B cell (primary cell): ENCODE data around the gene SUGP2. TPM values are rescaled to one million over a fixed set of nuclear protein-coding genes. Genes with fewer than 3 reads are reported as not detected.

Source experiments
- ATAC-seq: fragments of 200-7000 bp; cut with Tn5 transposase; one replicate; pipeline ENCODE4 v1.10.0; 2021; ENCODE audit warnings: low read depth, mild to moderate bottlenecking, moderate number of reproducible peaks, moderate library complexity
- CTCF ChIA-PET: fragments of 350-600 bp; sonication (Branson Sonifier 250); formaldehyde crosslinking; loops from one replicate; lab custom pipeline; 2021; ENCODE audit warnings: antibody characterized with exemption, inconsistent platforms; lab: Charles Lee
- POLR2A ChIA-PET: fragments of 350-600 bp; sonication (Branson Sonifier 250); formaldehyde crosslinking; loops from one replicate; lab custom pipeline; 2021; ENCODE audit warnings: antibody characterized with exemption; lab: Charles Lee
- DNase-seq: peaks from one replicate; pipeline ENCODE4 v3.0.0; 2013
- H2AFZ ChIP-seq: 2 replicates; pipeline ENCODE4 v1.6.1; 2012; ENCODE audit warnings: mild to moderate bottlenecking, low read depth, low read length; ENCODE audit not compliant: insufficient read depth, poor library complexity, severe bottlenecking
- H3K27ac ChIP-seq, 2 donors: 1 replicate in 1 of 2; 2 replicates in 1 of 2; pipeline ENCODE4 v1.5.1; 2012 to 2013; ENCODE audit warnings: low read length in 2 of 2, mild to moderate bottlenecking in 2 of 2, moderate library complexity in 1 of 2
- H3K27me3 ChIP-seq, 4 experiments: fragments of 200-600 bp in 1 of 4; sonication (generic) in 1 of 4; replicated peaks in 1 of 4; 1 replicate in 2 of 4; 2 replicates in 2 of 4; pipeline versions ENCODE4 v1.6.1 to v1.7.0; 2013 to 2016; ENCODE audit warnings: low read length in 3 of 4, mild to moderate bottlenecking in 2 of 4, mixed read lengths in 1 of 4, moderate library complexity in 1 of 4; ENCODE audit not compliant: insufficient read depth in 4 of 4, control insufficient read depth in 3 of 4; ENCODE audit errors: control extremely low read depth in 1 of 4
- H3K36me3 ChIP-seq, 2 experiments: replicated peaks in 1 of 2; 1 replicate in 1 of 2; 2 replicates in 1 of 2; pipeline versions ENCODE4 v1.6.1 to v1.7.1; 2013; ENCODE audit warnings: low read length in 1 of 2; ENCODE audit not compliant: insufficient read depth in 2 of 2, control insufficient read depth in 1 of 2; ENCODE audit errors: control extremely low read depth in 1 of 2, extremely low read depth in 1 of 2
- H3K4me1 ChIP-seq, 2 donors: fragments of 200-600 bp in 1 of 2; sonication (generic) in 1 of 2; 1 replicate in 1 of 2; 2 replicates in 1 of 2; pipeline versions ENCODE4 v1.5.1 to v1.6.1; 2013 to 2017; ENCODE audit warnings: low read length in 2 of 2; ENCODE audit not compliant: control insufficient read depth in 2 of 2, insufficient read depth in 2 of 2
- H3K4me2 ChIP-seq: replicated peaks from 2 replicates; pipeline ENCODE3; 2012; ENCODE audit warnings: mild to moderate bottlenecking, low read depth, low read length; ENCODE audit not compliant: poor library complexity, severe bottlenecking
- H3K4me3 ChIP-seq, 5 experiments: fragments of 200-600 bp in 1 of 5; sonication (generic) in 1 of 5; 1 replicate in 3 of 5; 2 replicates in 2 of 5; pipeline versions ENCODE4 v1.5.1 to v1.7.0; 2011 to 2016; ENCODE audit warnings: low read length in 4 of 5, mild to moderate bottlenecking in 4 of 5, low read depth in 2 of 5, control low read depth in 1 of 5, moderate library complexity in 1 of 5; ENCODE audit not compliant: insufficient read depth in 1 of 5; ENCODE audit errors: control extremely low read depth in 1 of 5, extremely low read depth in 1 of 5
- H3K79me2 ChIP-seq: fragments of 200-600 bp; sonication (generic); one replicate; pipeline ENCODE4 v1.6.0; 2016; ENCODE audit warnings: low read length; ENCODE audit not compliant: control insufficient read depth, insufficient read depth
- H3K9ac ChIP-seq: fragments of 200-600 bp; sonication (generic); 2 replicates; pipeline ENCODE4 v1.6.1; 2017; ENCODE audit warnings: mild to moderate bottlenecking, low read length, moderate library complexity
- H3K9me3 ChIP-seq, 3 donors: one replicate each; pipeline versions ENCODE4 v1.6.1 to v1.7.1; 2013; ENCODE audit warnings: low read length in 2 of 3; ENCODE audit not compliant: control insufficient read depth in 2 of 3, insufficient read depth in 1 of 3; ENCODE audit errors: control extremely low read depth in 1 of 3
- H4K20me1 ChIP-seq: 2 replicates; pipeline ENCODE4 v1.6.0; 2012; ENCODE audit warnings: mild to moderate bottlenecking, low read length; ENCODE audit not compliant: insufficient read depth, control insufficient read depth, poor library complexity, severe bottlenecking
- H3K27ac Mint-ChIP-seq: one replicate; pipeline ENCODE4 v1.8.0; 2021; ENCODE audit warnings: mixed read lengths
- H3K27me3 Mint-ChIP-seq: one replicate; pipeline ENCODE4 v1.8.0; 2021; ENCODE audit warnings: mixed read lengths
- H3K4me1 Mint-ChIP-seq: one replicate; pipeline ENCODE4 v1.8.0; 2021; ENCODE audit warnings: mixed read lengths
- H3K4me3 Mint-ChIP-seq: one replicate; pipeline ENCODE4 v1.8.0; 2021; ENCODE audit warnings: mixed read lengths
- H3K9me3 Mint-ChIP-seq: one replicate; pipeline ENCODE4 v1.8.0; 2022; ENCODE audit warnings: mixed read lengths; ENCODE audit not compliant: insufficient read depth
- CTCF ChIP-seq: fragments of 200-600 bp; IDR thresholded peaks from one replicate; pipeline ENCODE4 v1.8.0; 2022; ENCODE audit warnings: antibody characterized with exemption, mild to moderate bottlenecking
- EZH2 ChIP-seq: IDR thresholded peaks from 2 replicates; pipeline ENCODE4 v1.6.1; 2012; ENCODE audit warnings: borderline replicate concordance, low read depth, mild to moderate bottlenecking, moderate library complexity, low read length; ENCODE audit not compliant: insufficient read depth, poor library complexity, severe bottlenecking
- WGBS: methylation state at CpG from one replicate; pipeline ENCODE4 v1.1.5; 2013; ENCODE audit warnings: missing lambda C conversion rate; ENCODE audit not compliant: insufficient coverage; 5-methylcytosine and 5-hydroxymethylcytosine counted together
- intact Hi-C: fragments of 100-400 bp; cut with micrococcal nuclease; formaldehyde crosslinking; loops from one replicate; pipeline ENCODE4 v1.10.0; 2022
- polyA plus RNA-seq: library from polyadenylated mRNA; depleted of rRNA; stranded (reverse); fragments of >200 nt; gene quantifications from 2 replicates; pipeline ENCODE4 v1.2.3, GENCODE V29; 2012
- total RNA-seq, 2 donors: library from RNA; stranded (reverse); fragments of 120-200 nt in 1 of 2; gene quantifications; 1 replicate in 1 of 2; 2 replicates in 1 of 2; pipeline versions ENCODE4 v1.2.3 to v1.2.4, GENCODE V29; 2013 to 2022

The SUGP2 gene
- total and polyA plus RNA-seq, 2 donors (not counting 1 experiment from before 2014, with no cell fraction given) = 132 to 154 TPM

GRCh38 chr19:19054315-19054938 lies 21.1 kb upstream of the SUGP2 start:
- Histone ChIP-seq H3K36me3 (peaks cover 0 to 60% of the 10 kb centered on the region in 2 experiments), H4K20me1 (no peaks in the 10 kb centered on the region), H3K9ac (no peak overlapping the region), H3K27ac (no peak overlapping the region), H3K27me3 (no peaks in the 10 kb centered on the region), H3K9me3 (no peaks in the 10 kb centered on the region), H3K4me2 (no peak overlapping the region), H3K4me1 (no peaks in the 10 kb centered on the region), H3K4me3 (no peak overlapping the region), H3K79me2 (peaks cover 18% of the 10 kb centered on the region), H2AFZ (no peak overlapping the region)
- WGBS = 94% methylated on average over 11 of the region's 15 CpGs
- Mint-ChIP-seq H3K4me1 (no peaks in the 10 kb centered on the region), H3K27ac (no peak overlapping the region), H3K9me3 (no peaks in the 10 kb centered on the region), H3K27me3 (no peaks in the 10 kb centered on the region), H3K4me3 (no peak overlapping the region)
- TF ChIP-seq CTCF = no peak
- no peak for TF ChIP-seq EZH2
- CTCF ChIA-PET = interaction anchor here (1.0 to 5.6 kb wide), 14 partner anchors 8 to 436 kb away, joined by 3 to 82 read pairs (median 8); partner anchors contain the start of gene SLC25A42
- ATAC-seq (no peak), DNase-seq (no peak)
- POLR2A ChIA-PET = interaction anchor here (0.5 kb wide), 1 partner anchor 52 kb away, joined by 7 read pairs; no protein-coding TSS in a partner anchor
- intact Hi-C loops = loop anchor here (2.0 kb wide), 1 partner anchor 120 kb away; no protein-coding TSS in a partner anchor
